22Rv1 (cell line): Measurements from ENCODE around the gene SPOCK2.

Experiments
- ZFX ChIP-seq: fragments of 450-650 bp; IDR thresholded peaks from 2 replicates; pipeline ENCODE4 v1.6.1; 2017; ENCODE audit warnings: antibody characterized with exemption, borderline replicate concordance
- TF ChIP-seq, protein P1 (sequence below): fragments of 450-650 bp; IDR thresholded peaks from 2 replicates; pipeline ENCODE4 v1.5.1; 2017; ENCODE audit warnings: mild to moderate bottlenecking

DNA sequence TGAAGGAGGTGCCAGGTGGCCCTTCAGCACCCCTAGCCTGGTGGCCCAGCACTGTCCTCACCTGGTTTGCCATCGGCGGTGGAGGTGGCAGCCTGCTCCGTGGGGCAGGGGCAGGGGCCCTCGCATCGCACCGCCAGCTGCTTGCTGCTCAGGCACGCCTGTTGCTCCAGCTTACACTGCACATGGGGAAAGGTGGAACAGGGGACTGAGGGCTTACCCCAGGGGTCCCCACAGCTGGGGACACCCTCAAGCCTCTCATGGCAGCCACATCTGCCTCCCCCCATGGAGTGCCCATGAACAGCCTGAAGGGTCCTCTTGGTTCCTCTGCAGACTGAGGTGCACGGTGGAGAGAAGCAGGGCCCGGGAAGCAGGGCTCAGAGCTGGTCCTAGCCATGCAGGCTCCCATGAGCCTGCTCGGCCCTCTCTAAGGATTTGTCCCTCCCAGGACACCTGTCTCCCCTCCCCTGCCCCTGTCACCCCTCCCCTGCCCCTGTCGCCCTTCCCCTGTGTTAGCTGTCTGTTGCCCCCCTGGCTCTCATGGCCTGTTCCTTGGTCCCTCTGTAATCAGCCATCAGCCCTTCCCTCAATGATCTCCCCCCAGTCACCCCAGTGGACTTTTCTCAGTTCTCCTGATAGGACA is 20.1 kb downstream of the SPOCK2 start:
- TF ChIP-seq, protein P1, sequence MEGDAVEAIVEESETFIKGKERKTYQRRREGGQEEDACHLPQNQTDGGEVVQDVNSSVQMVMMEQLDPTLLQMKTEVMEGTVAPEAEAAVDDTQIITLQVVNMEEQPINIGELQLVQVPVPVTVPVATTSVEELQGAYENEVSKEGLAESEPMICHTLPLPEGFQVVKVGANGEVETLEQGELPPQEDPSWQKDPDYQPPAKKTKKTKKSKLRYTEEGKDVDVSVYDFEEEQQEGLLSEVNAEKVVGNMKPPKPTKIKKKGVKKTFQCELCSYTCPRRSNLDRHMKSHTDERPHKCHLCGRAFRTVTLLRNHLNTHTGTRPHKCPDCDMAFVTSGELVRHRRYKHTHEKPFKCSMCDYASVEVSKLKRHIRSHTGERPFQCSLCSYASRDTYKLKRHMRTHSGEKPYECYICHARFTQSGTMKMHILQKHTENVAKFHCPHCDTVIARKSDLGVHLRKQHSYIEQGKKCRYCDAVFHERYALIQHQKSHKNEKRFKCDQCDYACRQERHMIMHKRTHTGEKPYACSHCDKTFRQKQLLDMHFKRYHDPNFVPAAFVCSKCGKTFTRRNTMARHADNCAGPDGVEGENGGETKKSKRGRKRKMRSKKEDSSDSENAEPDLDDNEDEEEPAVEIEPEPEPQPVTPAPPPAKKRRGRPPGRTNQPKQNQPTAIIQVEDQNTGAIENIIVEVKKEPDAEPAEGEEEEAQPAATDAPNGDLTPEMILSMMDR: no peak
- TF ChIP-seq ZFX: no peak
